ENCODE results near the gene PODXL2.

Gene PODXL2

DNA sequence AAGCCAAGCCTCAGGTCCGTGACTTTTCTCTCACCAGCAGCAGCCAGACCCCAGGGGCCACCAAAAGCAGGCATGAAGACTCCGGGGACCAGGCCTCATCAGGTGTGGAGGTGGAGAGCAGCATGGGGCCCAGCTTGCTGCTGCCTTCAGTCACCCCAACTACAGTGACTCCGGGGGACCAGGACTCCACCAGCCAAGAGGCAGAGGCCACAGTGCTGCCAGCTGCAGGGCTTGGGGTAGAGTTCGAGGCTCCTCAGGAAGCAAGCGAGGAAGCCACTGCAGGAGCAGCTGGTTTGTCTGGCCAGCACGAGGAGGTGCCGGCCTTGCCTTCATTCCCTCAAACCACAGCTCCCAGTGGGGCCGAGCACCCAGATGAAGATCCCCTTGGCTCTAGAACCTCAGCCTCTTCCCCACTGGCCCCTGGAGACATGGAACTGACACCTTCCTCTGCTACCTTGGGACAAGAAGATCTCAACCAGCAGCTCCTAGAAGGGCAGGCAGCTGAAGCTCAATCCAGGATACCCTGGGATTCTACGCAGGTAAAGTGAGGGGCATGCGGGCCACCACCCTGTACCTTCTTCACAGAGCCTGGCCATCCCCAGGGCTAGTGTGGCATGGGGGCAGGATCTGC is 31.8 kb downstream of the PODXL2 start:
- no peak for DNase-seq

DNA sequence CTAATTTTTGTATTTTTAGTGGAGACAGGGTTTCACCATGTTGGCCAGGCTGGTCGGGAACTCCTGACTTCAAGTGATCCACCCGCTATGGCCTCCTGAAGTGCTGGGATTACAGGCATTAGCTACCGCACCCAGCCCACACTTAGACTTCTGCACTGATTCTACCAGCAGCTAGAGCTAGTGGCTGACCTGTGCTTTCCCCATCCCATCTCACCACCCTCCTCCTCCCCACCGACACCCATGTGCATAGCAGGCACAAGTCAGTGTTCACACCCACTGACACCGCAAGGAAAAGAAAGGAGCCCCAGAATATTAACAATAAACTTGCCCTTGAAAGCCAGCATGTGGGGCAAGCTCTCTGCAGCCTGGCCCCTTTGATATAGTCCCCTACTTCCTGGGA is 32.6 kb downstream of the PODXL2 start:
- no peak for DNase-seq

DNA sequence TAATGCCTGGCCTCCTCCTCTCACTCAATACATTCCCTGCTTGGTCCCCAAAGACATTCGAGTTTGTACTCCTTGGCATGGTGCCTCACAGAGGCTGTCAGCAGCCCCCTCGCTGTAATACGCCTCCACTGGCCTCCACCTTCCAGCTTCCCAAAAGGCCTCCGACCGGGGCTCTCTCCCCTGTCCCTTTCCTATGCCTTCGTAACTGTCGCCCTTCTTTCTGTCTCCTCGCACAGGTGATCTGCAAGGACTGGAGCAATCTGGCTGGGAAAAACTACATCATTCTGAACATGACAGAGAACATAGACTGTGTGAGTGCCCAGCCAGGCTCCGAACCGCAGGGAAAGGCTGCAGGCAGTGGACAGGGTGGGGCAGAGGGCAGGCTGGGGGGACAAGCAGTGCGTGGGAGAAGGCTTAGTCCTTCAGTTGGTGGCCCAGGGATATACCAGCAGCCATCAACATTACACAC is 33.0 kb downstream of the PODXL2 start:
- DNase-seq: no peak

DNA sequence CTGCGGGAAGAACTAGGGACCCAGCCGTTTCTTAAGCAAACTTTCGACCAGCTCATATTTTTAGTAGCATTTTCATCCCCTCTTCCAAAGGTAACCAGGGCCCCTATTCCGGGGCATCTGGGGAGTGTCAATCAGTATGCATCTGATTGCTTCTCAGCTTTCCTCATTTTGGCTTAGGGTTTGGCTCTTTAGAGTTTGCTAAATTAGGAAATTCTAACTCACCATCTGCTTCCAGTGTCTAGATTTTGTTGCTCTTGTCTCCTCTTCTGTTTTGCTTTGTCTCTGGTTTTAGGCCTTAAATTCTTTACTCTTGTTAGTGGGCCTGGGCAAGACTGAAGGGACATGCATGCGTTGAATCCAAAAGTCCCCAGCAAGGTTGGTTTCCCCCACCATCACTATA is 34.2 kb downstream of the PODXL2 start:
- no peak for DNase-seq

DNA sequence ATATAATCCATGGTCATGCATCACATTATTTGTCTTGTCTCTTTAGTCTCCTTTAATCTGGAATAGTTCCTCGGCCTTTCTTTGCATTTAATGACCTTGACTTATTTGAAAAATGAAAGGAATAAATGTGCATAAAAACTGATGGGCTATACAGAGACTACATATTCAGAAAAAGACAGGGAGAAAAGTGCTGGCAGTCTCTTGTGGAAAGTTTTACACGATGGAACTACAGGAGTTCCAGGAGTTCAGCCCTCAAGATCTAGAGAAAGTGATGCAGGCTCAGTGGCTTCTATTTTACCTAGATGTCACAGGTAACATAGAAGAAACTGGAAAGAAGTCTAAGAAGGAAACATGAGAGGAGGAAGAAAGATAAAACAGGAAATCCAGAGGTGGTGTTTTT is 36.2 kb downstream of the PODXL2 start:
- DNase-seq: no peak

DNA sequence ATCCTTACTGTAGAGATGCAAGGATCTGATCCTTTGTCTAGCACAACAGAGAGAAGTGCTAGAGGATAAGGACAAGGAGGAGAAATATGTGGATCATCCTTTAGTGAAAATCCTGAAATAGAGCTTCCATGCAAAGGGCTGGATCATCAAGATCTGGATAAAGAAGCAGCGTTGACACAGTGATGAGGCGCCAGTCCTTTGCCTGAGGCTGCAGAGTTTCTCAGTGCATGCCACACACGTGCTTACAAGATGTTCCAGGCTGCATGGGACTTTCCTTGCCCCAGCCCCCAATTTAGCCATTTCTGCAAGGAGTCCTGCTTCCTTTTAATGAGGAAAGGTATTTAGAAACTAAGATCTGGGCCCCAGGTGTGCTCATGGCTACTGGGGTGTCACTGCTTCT is 36.6 kb downstream of the PODXL2 start:
- DNase-seq: no peak

DNA sequence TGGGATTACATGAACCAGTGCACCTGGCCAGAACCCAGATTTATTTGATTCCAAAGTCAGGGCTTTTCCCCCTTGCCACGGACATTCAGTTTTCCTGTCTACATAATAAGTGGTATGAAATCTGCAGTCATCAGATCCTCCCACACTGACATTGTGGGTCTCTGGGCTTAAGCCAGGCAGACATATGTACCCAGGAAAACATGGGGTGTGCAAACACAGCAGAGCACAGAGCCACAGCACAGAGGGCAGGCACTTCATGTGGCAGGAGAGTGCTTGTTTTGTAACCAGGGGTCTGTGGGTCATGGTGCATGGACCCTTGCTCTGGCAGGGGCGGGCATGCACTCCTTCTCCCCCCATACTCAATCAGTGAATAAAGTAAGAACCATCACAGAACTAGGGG is 37.7 kb downstream of the PODXL2 start:
- no peak for DNase-seq

DNA sequence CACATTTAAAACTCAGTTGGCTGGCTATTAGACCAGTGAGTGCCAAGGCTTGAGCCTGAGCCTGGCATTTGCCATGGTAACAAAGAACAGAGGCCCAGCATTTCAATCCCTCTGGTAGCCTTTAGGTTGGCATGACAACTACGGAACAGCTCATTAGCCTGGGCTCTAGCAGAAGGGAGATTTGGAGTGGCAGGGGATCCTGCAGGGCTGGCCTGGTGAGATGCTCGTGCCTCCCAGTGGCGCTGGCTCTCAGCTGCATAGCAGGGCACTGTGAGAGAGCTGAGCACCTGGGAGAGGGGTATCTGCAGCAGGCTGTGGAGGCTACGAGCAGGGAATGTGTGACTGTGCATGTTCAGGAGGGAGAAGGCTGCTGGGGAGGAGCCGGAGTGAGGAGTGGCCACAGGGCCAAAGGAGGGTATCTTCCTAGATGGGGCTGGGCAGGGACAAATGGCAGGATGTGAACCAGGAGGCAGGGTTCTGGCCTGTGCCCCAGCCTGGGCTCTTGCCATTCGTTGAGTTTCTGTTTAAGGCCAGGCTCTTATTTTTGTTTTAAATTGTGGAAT is 38.2 kb downstream of the PODXL2 start:
- DNase-seq: no peak

DNA sequence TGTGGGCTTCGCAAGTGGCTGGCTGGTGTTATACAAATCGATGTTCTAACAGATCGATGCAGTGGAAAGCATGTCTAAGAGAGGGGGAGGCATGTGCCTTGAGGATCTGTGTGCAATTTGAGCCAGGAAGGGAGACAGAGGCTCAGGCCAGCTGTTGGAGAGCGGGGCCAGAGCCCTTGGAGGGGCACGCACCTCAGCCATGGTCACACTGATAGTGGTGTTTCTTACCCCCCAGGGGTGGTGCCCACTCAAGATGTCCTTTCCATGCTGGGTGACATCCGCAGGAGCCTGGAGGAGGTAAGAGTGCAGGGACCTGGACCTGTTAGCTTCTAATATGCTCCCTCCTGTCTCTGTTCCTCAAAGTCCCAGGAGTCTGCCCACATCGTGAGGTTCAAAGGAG is 39.9 kb downstream of the PODXL2 start:
- DNase-seq: no peak

DNA sequence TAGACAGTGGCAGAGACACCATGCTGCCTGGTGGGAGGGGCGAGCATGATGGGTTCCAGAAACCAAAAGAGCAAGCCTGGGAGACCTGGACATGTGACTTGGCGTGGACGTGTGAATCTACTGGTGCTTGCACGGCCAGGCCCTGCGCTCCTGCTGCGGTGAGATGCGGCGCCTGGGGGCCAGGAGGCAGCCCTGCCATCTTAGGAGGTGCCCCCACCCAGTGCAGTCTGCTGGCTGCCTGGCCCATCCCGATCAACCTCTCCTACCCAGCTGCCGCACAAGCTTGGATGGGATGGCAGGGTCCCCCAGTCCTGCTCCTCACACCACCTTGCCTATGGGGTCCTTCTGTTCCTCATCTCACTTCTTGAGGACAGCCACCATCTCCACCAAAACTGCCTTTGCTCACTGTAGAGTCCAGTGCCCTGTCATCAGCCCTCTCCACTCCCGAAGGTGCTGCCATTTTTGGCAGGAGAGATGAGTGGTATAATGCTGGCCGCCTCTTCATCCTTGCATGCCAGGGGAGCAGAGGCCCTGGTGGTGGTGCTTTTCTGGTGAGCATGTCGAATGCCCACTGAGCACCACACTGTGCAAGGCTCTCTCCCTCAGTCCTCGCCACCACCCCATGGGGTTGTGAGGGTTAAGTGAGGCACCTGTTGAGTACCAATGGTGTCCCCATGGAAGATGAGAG is 40.7 kb downstream of the PODXL2 start:
- no peak for DNase-seq

DNA sequence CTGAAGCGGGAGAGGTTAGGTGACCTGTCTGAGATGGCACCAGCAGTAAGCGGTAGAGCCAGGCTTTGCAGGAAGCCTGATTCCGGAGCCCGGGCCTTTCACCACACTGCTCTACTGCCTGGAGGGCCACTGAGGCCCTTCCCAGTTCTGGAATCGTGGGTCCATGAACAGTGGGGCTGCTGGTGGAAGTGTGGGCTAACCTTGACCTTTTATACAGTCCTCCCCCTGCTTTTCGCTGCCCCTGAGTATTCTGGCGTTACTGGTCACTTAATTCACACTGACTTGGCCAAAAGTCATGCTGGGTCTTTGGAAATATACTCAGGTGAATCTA is 41.2 kb downstream of the PODXL2 start:
- no peak for DNase-seq

DNA sequence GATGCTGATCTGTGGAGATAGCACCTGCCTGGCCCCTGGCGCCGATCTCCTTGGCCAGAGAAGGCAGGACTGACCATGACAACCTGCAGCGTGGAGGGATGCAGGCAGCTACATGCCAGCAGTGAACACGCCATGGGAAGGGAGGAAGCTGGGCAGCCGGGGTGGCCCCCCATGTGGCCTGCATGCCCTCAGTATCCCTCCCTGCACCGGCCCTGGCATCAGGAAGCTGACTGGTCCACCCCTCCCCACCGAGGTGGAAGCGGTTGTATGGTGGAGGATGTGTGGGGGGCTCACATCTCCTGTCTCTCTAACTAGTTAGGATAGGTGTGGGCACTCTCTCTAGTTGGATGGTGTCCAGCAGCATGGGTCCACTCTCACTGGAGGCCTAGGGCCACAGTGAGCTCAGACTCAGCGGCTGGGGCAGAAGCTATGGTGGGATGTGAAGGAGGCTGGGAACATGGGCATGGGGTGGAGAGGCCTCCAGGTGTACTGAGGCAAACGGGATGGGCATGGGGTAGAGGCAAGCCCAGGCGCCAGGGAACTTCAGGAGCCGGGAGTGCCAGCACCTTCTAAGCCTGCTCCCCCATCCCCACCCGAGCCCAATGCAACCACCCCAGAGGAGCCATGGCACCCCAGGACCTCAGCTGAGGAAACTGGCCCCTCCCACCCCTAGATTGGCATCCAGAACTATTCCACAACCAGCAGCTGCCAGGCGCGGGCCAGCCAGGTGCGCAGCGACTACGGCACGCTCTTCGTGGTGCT is 42.0 kb downstream of the PODXL2 start:
- DNase-seq: no peak

DNA sequence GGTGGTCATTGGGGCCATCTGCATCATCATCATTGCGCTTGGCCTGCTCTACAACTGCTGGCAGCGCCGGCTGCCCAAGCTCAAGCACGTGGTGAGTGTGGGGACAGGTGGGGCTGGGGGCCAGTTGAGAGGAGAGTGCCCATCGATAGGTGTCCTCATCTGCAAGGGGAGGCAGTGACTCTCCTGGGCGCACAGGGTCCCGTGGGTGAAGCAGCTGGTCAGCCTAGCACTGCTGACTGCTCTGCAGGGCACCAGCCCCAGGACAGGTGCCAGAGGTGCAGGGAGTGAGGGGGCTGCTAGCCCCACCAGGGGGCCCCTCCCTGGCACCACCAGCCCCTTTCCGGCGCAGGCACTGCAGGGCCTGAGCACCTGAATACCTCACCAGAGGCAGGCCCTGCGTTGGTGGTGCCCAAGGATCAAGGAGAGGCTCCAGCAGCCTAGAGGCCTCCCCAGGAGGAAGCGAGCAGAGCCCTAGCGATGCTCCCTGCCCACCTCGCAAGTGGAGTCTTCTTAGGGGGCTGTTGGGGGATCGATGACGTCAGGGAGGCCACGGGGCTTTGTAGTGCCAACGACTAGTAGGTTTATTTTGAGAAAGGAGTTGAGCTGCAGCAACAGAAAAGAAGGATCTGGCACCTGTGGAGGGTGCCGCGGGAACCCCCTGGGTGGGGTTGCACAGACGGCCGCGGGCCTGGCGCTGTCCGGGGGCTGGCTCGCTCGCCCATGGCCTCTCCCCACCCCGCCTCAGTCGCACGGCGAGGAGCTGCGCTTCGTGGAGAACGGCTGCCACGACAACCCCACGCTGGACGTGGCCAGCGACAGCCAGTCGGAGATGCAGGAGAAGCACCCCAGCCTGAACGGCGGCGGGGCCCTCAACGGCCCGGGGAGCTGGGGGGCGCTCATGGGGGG is 42.8 kb downstream of the PODXL2 start:
- DNase-seq: no peak

DNA sequence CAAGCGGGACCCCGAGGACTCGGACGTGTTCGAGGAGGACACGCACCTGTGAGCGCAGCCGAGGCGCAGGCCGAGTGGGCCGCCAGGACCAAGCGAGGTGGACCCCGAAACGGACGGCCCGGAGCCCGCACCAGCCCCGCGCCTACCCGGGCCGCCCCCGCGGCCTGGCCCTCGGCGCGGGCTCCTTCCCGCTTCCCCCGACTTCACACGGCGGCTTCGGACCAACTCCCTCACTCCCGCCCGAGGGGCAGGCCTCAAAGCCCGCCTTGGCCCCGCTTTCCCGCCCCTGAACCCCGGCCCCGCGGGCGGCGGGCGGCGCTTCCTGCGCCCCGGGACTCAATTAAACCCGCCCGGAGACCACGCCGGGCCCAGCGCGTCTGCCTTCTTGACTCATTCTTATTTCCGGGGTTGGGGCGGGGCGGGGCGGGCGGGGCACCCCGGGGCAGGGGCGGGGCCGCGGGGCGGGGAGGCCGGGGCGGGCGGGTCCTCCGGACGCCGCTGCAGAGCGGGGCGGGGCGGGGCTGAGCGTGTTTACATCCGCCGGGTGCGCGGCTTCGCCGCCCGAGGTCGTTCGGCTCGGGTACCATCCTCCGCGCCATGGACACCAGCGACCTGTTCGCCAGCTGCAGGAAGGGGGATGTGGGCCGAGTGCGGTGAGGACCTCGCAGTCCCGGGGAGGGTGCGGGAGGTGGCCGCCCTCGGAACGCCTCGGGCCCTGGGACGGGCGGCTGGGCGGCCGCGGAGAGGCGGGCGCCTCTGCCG is 43.6 kb downstream of the PODXL2 start, which contains the start of gene ABTB1:
TSS of gene ABTB1 (plus strand) at position 524 of the 762 bp plus-strand sequence. CDS start at position 598, 74 bp downstream.
- DNase-seq: peak; percentile 69

DNA sequence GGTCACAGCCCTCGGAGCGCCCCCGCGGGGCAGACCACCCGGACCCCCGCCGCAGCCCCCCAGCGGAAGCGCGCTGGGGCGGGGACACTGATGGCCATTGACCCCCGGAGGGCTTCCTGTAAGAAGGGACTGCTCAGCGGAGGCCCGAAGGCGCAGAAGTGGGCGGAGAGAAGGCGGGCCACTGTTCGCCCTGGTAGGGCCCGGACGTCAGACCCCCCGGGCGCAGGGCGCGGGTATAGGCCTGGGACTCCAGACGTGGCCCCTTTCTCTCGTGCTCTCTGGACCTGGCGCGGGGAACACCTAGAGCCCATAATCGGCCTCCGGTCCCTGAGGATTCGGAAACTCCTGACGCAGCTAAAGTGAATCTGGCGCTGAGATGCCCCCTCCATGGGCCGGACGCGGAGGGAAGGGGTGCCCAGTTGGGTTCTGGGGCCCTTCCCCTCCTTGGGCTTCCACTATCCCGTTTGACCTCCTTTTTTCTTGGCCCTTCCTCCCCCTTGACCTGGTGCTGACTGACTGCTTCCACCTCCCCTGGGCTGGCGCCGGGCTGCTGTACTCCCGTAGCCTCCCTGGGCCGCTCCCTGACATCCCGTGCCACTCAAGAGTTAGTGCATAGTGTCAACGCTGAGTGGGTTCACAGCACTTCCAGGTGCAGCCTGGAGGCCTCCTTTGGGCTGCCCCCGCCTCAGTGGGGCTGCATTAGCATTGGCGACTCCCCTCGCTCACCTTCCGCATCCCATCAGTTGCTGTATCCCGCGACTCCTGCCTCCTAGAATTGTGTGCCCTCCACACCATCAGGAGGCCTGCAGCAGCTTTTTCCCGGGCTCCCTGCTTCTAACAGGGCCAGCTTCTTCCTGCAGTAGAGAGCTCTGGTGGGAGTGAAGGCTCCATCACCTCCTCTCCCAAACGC is 44.5 kb downstream of the PODXL2 start:
- DNase-seq: peak; percentile 36

DNA sequence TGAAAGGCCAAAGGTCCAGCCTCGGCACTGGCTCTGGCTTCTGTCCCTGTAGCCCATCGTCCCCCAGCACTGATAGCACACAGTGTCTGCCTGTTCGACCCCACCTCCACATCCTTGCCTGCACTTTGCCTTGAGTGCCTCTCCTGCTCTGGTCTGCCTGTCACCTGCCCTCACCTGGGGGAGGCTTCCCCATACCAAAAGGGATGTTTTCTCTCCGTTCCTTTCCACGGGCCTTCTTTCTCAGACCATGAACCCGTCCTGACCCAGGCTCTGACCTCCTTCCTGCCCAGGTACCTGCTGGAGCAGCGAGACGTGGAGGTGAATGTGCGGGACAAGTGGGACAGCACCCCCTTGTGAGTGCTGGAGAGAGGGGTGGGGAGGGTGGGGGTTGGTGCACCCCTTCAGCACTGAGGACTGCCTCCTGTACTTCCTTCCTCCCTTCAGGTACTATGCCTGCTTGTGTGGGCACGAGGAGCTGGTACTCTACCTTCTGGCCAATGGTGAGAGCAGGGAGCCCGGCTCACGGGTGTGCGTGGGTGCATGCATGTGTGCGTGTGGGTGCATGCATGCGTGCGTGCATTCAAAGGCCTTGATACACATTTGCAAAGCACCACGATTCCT is 45.2 kb downstream of the PODXL2 start:
- DNase-seq: no peak

DNA sequence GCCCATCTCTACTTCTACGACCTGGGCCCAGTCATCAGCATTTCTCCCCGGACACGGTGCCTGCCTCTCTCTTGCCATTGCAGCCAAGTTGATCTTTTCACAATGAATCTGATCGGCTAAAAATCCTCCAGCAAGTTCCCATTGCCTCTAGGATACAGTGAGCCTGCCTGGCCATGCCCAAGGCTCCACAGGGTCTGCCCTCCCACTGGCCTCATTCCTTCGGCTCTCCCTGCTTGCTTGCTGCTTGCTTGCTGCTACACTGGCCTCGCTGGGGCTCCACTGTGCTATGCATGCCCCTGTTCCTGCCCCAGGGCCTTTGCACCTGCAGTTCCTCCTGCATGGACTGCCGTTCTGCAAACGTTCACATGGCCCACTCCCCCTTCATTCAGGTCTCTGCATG is 45.8 kb downstream of the PODXL2 start:
- no peak for DNase-seq

DNA sequence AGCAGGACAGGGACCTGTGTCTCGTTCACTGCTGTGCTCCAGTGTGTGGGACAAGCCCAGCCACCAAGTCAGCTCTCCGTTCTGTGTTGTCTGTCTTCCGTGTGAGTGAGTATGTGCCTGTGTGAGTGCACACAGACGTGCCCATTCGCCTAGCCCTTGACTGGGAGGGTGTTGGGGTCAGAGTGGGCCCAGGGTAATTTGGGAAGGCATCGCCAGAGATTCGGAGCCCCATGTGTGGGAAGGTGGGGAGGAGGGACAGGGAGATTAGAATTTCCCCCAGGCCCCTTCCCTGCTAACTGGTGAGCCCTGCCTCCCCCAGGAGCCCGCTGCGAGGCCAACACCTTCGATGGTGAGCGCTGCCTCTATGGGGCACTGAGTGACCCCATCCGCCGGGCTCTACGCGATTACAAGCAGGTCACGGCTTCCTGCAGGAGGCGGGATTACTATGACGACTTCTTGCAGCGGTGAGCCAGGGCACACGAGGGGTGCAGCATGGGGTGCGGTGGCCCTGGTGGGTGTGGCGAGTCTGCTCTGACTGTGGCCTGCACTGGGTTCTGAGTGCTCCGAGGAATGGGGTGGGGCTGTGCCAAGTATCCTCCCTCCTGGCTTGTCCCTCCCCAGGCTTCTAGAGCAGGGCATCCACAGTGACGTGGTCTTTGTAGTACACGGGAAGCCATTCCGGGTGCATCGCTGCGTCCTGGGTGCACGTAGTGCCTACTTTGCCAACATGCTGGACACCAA is 46.8 kb downstream of the PODXL2 start:
- DNase-seq: no peak

DNA sequence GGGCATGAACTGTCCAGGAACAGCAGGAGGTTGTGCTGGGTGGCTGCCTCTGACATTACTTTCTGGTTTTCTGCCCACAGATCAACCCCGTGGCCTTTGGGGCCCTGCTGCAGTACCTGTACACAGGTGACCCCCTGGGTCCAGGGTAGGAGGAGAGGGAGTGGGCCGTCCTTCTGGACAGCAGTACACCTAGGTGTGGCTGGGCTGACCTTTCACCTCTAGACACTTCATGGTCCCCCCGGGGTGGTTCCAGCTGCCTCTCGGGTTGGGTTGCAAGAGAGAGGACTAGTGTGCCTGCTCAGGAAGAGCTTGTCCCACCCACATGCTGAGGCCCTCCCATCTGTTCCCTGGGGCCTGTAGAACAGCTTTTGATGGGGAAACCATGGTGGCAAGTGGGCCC is 47.5 kb downstream of the PODXL2 start:
- DNase-seq: no peak

DNA sequence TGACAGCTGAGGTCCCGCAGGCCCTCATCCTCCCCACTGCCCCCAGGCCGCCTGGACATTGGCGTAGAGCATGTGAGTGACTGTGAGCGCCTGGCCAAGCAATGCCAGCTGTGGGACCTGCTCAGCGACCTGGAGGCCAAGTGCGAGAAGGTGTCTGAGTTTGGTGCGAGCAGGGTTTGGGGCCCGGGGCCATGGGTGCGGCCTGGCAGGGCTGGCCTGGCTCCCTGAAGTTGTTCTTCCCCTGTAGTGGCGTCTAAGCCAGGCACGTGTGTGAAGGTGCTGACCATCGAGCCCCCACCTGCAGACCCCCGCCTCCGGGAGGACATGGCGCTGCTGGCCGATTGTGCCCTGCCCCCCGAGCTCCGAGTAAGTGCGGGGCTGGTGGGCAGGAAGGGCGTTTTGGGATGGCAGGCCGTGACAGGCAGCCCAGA is 48.0 kb downstream of the PODXL2 start:
- DNase-seq: no peak

Data from kidney glomerular epithelial cell (primary cell).